HG03097 (cell line): ENCODE measurements around the gene CD24.
"Not testable (repeated sequence)": the region's sequence is repeated elsewhere in the genome, so short reads cannot be mapped to it uniquely, and the experiment has no call there.

ENCODE experiments used
- ATAC-seq: cut with Tn5 transposase; IDR thresholded peaks from one replicate; pipeline ENCODE4 v1.9.1; 2021; ENCODE audit not compliant: unreplicated experiment, low FRiP score

Gene CD24, protein sequence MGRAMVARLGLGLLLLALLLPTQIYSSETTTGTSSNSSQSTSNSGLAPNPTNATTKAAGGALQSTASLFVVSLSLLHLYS

GRCh38 chr6:106974336-106974998 is at the start of gene CD24:
TSS of gene CD24 (minus strand) at chr6:106974729. CDS start at chr6:106974646, 83 bp downstream.
- ATAC-seq: no peak

DNA sequence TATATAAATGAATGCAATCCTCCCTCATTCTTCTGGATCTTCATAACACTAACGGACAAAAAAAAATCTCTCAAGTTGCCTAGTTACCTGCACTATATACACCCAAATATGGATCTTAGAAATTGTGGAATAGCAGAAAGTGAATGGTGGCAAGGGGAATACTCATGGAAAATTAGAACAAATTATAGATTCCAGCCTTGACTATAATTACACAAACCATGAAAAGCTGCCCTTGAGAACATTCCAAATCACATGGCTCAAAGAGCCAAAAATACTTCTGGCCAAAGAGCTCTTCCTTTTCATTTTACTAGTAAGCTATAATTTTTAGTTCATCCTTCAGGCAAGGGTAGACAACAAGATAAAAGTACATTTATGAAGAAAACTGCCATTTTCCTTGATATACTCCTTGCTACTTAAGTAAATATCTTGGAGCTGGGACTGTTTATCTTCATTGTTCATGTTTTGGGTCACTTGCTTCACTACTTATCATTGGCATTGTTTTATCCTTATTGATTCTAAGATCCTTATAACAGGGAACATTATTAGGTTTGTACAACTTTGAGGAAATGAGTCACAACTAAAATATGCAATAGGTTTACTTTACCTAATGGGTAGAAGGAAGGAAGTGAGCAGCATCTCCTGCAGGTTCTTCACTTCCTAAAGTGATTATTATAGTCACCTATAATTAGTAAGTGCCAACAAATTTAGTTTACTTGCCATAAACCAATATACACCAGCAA is 47.1 kb upstream of the CD24 start:
- no peak for ATAC-seq

DNA sequence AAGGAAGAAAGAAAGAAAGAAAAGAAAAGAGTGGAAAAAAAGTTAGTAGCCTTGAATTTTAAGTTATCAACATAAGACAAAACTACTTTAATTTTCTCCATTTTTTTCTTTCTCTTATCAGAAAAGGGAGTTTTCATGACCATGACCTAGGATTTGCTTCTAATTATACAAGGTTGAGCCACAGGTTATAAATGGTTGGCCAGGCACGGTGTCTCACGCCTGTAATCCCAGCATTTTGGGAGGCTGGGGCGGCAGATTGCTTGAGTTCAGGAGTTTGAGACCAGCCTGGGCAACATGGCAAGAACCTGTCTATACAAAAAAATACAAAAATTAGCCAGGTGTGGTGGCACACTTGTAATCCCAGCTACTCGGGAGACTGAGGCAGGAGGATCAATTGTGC is 45.7 kb upstream of the CD24 start:
- ATAC-seq: no peak

DNA sequence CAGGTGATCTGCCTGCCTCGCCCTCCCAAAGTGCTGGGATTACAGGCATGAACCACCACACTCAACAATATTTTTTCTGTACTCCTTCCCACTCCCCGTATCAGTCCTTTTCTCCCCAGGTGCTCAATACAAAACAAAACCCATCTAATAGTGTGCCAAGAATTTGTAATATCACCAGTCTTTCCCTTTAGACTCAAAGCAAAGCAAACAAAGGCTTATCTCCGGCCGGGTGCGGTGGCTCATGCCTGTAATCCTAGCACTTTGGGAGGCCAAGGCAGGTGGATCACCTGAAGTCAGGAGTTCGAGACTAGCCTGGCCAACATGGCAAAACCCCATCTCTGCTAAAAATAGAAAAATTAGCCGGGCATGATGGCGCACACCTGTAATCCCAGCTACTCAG is 45.1 kb upstream of the CD24 start:
- ATAC-seq: not testable (repeated sequence)

DNA sequence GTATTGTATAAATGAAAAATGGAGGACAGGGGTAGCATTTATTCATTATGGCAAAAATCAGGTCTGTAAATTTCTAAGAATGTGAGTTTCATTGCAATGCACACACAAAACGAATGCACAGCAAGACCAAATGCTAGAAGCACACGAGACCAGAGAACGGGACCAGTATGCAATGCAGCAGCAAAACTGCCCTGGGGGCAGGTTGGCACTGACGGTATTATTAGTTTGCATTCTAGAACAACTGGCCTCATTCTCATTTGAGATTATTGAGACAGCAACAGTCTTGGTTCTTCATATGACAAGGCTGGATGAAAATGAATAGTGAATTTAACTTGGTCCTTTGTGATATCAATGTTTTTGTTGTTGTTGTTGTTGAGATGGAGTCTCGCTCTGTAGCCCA is 44.5 kb upstream of the CD24 start:
- ATAC-seq: no peak

DNA sequence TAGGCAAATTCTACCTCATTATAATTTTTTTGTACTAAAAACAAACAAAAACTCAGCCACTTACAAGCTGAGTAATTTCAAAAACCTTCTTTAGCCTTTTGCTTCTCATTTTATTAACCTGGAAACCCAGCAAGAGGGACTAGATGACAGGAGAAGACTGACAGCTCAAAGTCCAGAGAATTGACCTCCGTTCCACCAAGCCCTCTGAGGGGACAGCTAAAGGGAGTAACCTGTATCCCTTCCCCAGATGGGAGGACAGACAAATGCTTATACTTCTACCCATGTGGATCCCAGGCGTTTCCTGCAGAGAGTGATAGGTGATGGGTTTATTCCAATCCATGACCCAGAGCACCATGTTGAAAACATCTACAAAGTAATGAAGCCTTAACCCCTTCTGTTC is 35.0 kb upstream of the CD24 start:
- no peak for ATAC-seq

- ATAC-seq: no peak
Observed at GRCh38 chr6:106997392-106998158, 23.0 kb upstream of the CD24 start.

- ATAC-seq: no peak
Observed at GRCh38 chr6:106995640-106996039, 21.1 kb upstream of the CD24 start.

DNA sequence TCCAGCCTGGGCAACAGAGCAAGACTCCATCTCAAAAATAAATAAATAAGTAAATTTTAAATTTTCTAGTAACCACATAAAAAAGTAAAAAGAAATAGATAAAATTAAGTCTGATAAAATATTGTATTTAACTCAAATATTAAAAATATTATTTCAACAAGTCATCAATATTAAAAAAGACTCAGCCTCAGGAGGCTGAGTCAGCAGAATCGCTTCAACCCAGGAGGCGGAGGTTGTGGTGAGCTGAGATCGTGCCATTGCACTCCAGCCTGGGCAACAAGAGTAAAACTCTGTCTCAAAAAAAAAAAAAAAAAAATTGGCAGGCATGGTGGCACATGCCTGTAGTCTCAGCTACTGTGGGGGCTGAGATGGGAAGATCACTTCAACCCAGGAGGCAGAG is 15.2 kb upstream of the CD24 start:
- not testable (repeated sequence) for ATAC-seq

- ATAC-seq: no peak
Observed at GRCh38 chr6:106988664-106989063, 14.1 kb upstream of the CD24 start.

GRCh38 chr6:106981926-106982325 is 7.4 kb upstream of the CD24 start:
- no peak for ATAC-seq

DNA sequence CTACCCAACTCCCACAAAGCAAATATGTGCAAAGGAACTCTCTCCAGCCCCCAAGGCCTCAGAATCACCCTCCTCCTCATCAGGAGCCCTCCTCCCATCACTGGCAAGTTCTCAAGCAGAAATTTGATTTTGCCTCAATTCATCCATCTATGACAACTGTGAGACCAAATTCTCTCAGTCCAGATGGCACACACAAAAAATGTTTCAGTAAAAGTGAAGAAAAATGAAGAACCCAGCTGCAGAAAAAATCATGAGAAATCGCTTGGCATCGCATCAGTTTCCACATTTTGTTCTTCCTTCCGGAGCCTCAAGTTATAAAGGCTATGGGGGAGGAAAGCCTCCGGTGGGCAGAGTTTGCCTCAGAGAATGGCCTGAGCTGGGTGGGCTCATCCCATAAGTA is 6.4 kb upstream of the CD24 start:
- no peak for ATAC-seq

DNA sequence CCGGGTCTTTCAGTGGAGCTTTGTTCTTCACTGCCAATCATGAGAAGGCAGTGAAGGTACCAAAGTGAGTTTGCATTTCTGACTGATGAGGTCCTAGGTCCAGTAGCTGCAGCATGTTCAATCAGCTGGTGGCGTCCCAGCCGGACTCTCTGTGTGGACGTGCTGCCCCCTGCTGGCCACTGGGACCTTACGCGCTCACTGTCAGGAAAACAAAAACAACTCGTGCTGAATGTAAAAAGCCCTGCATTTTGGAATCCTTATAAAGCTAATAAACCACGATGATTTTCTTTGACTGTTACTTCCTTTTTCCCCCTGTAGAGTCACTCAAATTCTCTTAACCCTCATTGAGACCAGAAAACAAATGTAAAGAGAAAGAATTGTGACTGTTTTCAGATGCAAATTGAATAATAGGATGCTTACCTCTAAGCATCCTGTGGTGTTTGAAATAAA is 4.9 kb upstream of the CD24 start:
- ATAC-seq: peak; percentile 57

DNA sequence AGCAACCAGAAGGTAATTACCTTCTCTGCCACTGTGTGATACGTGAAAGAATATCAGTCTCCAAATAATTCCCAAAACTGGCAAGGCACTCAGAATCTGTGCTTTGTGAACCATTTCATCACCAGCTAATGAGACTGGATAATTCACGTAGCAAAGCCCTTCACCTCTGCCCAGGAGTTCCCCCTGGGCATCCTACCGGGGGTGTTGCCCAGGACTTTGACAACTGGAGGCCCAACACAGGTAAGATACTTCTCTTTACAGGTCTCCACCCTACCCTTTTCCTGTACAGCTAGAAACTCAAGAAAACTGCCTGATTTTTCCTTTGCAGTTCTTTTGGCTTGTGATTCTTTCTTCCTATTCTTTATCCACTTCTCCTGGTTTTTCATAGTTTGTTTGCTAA is 2.7 kb upstream of the CD24 start:
- no peak for ATAC-seq

GRCh38 chr6:106976270-106976669 is 1.7 kb upstream of the CD24 start:
- ATAC-seq: no peak

- no peak for ATAC-seq
Observed at GRCh38 chr6:106975738-106976064, 1.2 kb upstream of the CD24 start.

- no peak for ATAC-seq
Observed at GRCh38 chr6:106974999-106975737, 639 bp upstream of the CD24 start.

GRCh38 chr6:106973836-106974335 is 643 bp downstream of the CD24 start:
- ATAC-seq: no peak

GRCh38 chr6:106973018-106973835 is 1.3 kb downstream of the CD24 start:
- no peak for ATAC-seq

DNA sequence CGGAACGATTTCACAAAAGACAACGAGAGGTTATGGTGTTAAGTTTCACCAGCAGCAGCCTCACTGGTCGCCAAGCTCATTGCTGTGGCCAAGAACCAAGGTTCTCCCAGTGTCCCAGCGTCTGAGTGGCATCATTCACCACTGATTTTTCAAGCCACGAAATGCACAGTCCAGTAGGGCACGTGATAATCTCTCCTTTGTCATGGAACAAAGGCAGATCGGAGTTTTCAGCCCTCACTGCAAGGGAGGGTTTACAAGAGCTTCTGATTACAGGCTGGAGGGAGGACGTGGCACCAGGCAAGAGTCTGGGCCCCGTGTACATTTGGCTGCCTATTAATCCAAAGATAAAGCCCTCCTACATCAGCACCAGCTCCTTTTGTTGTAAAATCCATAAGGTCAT is 2.0 kb downstream of the CD24 start:
- ATAC-seq: no peak
